ENCODE data around the gene SLC22A31. TPM values are rescaled to one million over a fixed set of nuclear protein-coding genes. Genes with fewer than 3 reads are reported as not detected.

Gene SLC22A31
- total and polyA plus RNA-seq, 9 of the 15 experiments (the other 6 are each of a cell fraction or from before 2014, with no cell fraction given): 0.29 to 2.2 (median 0.47) TPM; not detected in 3

DNA sequence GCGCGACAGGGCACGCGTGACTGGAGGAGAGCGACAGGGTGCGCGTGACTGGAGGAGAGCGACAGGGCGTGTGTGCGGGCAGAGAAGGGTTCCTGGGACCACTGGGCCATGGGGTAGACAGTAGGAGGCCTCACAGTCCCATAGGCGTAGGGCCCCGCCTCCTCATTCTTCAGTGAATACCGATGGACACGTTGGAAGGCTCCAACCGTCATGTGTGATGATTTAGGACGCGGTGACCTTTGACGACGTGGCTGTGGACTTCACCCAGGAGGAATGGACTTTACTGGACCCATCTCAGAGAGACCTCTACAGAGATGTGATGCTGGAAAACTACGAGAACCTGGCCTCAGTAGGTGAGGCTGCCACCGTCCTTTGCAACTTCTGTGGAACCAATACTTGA, 22.6 kb upstream of the SLC22A31 start (continued):
- no peak for TF ChIP-seq ILK (tag; IDR thresholded peaks at IDR 0.05; ENCODE audit: borderline replicate concordance, low read depth)
- no peak for TF ChIP-seq GATAD2B (IDR thresholded peaks at IDR 0.05; ENCODE audit: borderline replicate concordance)
- TF ChIP-seq ZNF316 (IDR thresholded peaks at IDR 0.05): no peak
- TF ChIP-seq CBFA2T2 (conservative IDR thresholded peaks at IDR 0.05): no peak
- no peak for TF ChIP-seq SMAD1 (IDR thresholded peaks at IDR 0.05; ENCODE audit: low read depth, low read length, partially characterized antibody)
- TF ChIP-seq ZC3H4 (CRISPR knock-in tag; IDR thresholded peaks at IDR 0.05; ENCODE audit: borderline replicate concordance): no peak
- TF ChIP-seq MED1 (CRISPR knock-in tag; IDR thresholded peaks at IDR 0.05; ENCODE audit: borderline replicate concordance): no peak
- TF ChIP-seq ZBTB17 (CRISPR knock-in tag; IDR thresholded peaks at IDR 0.05): no peak
- TF ChIP-seq ZNF174 (CRISPR knock-in tag; IDR thresholded peaks at IDR 0.05): no peak
- TF ChIP-seq, protein P1, sequence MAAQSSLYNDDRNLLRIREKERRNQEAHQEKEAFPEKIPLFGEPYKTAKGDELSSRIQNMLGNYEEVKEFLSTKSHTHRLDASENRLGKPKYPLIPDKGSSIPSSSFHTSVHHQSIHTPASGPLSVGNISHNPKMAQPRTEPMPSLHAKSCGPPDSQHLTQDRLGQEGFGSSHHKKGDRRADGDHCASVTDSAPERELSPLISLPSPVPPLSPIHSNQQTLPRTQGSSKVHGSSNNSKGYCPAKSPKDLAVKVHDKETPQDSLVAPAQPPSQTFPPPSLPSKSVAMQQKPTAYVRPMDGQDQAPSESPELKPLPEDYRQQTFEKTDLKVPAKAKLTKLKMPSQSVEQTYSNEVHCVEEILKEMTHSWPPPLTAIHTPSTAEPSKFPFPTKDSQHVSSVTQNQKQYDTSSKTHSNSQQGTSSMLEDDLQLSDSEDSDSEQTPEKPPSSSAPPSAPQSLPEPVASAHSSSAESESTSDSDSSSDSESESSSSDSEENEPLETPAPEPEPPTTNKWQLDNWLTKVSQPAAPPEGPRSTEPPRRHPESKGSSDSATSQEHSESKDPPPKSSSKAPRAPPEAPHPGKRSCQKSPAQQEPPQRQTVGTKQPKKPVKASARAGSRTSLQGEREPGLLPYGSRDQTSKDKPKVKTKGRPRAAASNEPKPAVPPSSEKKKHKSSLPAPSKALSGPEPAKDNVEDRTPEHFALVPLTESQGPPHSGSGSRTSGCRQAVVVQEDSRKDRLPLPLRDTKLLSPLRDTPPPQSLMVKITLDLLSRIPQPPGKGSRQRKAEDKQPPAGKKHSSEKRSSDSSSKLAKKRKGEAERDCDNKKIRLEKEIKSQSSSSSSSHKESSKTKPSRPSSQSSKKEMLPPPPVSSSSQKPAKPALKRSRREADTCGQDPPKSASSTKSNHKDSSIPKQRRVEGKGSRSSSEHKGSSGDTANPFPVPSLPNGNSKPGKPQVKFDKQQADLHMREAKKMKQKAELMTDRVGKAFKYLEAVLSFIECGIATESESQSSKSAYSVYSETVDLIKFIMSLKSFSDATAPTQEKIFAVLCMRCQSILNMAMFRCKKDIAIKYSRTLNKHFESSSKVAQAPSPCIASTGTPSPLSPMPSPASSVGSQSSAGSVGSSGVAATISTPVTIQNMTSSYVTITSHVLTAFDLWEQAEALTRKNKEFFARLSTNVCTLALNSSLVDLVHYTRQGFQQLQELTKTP (IDR thresholded peaks at IDR 0.05; ENCODE audit: low read depth in 1 of 2, partially characterized antibody in 2 of 2): no peak
